SH-SY5Y (cell line): ENCODE measurements around the gene PTPRR.

ENCODE experiments used
- GATA2 ChIP-seq: IDR thresholded peaks from 2 replicates; pipeline ENCODE4 v1.6.1; 2011; ENCODE audit warnings: mild to moderate bottlenecking, low read depth, low read length
- GATA3 ChIP-seq: IDR thresholded peaks from 2 replicates; pipeline ENCODE4 v1.6.1; 2011; ENCODE audit warnings: low read depth, mild to moderate bottlenecking, low read length, moderate library complexity

The PTPRR gene

DNA sequence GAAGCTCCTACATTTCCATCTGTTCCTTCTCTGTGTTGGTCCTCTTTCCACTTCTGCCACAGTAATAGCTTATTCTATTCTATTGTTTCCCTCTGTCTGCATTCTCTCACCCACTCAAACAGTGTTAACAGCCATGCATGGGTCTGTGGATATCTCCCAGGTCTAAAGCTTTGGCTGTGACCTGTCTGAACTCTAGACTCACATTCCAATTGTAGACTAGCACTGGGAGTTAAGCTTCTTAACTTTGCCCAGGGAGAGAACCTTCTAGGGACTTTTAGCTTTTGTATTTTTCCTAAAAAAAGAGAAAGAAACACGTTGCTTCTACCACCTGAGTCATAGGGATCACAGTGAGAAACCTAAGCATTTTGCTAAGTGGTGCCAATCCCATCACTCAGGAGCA is 36.7 kb downstream of the PTPRR start:
- TF ChIP-seq GATA2 (no peak), GATA3 (no peak)

- TF ChIP-seq GATA2 (no peak), GATA3 (no peak)
These were observed 39.8 kb downstream of the PTPRR start for GRCh38 chr12:70880744-70881143.

DNA sequence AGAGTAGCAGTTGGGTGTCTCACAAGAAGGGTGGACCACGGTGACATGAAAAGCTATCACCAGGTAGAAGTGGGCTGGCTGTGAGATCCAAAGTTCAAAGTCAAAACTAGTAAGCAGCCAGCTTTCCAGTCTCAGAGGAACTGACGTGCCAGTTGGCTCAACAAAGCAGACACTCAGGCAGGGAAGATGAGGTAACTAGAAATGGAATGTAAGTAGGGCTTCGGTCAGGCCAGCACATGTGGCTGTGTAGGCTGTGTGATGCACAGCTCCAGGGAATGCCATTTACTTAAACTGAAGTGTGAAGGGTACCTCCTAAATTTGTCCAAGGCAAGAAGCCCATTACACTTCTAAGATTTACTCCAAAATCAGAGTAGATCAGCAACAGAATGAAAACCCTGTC is 43.6 kb downstream of the PTPRR start:
- no peak for TF ChIP-seq GATA3
- TF ChIP-seq GATA2, result no peak

GRCh38 chr12:70875628-70876027 is 44.9 kb downstream of the PTPRR start:
- TF ChIP-seq GATA2, result no peak
- no peak for TF ChIP-seq GATA3

- TF ChIP-seq GATA3, result no peak
- TF ChIP-seq GATA2, result no peak
These were observed 65.5 kb downstream of the PTPRR start for GRCh38 chr12:70854881-70855568.

DNA sequence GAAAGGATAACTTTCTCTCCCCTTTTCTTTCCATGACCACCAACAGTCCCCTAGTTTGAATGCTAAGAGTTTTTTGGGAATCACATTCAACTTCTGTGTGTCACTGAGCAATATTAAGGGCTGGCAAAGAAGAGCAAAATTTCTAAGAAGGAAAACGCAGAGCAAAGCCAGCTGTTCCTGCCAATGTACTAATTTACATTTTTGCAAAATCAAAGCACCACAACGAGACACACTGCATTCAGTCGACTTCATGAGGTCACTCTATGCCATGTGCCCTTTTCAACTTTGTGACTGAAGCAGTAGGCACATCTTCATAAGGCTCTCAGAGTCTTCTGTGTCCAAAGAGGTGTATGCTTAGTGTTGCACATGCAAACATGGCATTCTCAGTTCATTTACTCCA is 66.4 kb downstream of the PTPRR start:
- TF ChIP-seq GATA2 (no peak), GATA3 (no peak)

- TF ChIP-seq GATA2 (no peak), GATA3 (no peak)
These were observed 67.2 kb downstream of the PTPRR start for GRCh38 chr12:70853326-70853725.

- TF ChIP-seq GATA2, result no peak
- no peak for TF ChIP-seq GATA3
These were observed 68.0 kb downstream of the PTPRR start for GRCh38 chr12:70852416-70853150.

- TF ChIP-seq GATA3 (no peak), GATA2 (no peak)
These were observed 71.1 kb downstream of the PTPRR start for GRCh38 chr12:70849265-70849960.

GRCh38 chr12:70847871-70848270 is 72.7 kb downstream of the PTPRR start:
- TF ChIP-seq GATA3, result peak; percentile 62; the same call in 1 of the 2 replicates
- no peak for TF ChIP-seq GATA2

DNA sequence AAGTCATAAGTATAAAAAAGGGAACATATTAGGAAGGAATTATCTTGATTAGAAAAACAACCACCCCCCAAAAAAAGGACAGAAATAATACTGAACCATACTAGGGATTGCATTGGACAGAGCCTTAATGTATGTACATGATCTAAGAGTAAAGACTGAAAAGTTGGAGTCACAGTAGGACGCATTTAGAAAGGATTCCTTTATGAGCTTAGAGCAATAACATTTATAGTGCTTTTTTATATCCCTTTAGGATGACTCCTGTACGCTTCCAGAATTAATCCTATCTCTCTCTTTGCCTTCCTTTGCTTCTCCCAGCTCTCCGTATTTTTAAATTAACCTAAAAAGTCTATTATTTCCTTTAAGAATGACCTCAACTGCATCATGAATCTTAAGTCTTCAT is 75.3 kb downstream of the PTPRR start:
- TF ChIP-seq GATA3, result no peak
- no peak for TF ChIP-seq GATA2

GRCh38 chr12:70843363-70843762 is 77.2 kb downstream of the PTPRR start:
- TF ChIP-seq GATA3, result no peak
- no peak for TF ChIP-seq GATA2

GRCh38 chr12:70842942-70843341 is 77.6 kb downstream of the PTPRR start:
- TF ChIP-seq GATA2, result no peak
- no peak for TF ChIP-seq GATA3

GRCh38 chr12:70842136-70842535 is 78.4 kb downstream of the PTPRR start:
- TF ChIP-seq GATA3, result no peak
- TF ChIP-seq GATA2, result no peak

DNA sequence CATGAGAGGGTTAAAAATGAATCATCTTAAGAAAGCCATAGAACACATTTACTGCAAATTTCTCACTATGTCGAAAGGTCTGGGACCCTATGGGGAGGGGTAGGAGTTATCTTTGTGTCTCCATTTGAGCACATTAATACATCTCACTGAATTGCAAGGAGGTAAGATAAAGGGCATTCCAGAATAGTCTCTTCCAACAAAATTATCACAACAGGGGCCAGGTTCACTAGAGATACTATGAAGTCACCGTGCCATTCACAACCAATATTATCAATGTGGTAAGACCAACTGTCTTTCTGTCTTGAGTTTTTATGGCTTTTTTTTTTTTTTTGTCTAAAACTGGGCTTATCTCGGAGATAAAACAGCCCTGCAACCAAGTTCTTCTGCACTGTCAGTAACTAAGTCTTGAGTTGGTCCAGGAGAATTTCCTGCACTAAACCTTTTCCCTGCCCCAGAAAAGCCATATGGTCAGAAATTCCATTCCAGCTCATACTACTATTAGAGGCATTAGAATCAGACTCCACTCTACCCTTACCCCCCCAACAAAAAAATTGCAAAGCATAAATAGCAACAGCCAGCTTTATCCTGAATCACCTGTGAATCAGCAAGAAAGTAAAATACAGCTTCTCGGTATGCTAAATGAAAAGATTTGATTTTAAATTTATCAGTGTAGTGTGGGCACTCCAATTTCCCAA is 79.7 kb downstream of the PTPRR start:
- TF ChIP-seq GATA2, result no peak
- TF ChIP-seq GATA3, result no peak

DNA sequence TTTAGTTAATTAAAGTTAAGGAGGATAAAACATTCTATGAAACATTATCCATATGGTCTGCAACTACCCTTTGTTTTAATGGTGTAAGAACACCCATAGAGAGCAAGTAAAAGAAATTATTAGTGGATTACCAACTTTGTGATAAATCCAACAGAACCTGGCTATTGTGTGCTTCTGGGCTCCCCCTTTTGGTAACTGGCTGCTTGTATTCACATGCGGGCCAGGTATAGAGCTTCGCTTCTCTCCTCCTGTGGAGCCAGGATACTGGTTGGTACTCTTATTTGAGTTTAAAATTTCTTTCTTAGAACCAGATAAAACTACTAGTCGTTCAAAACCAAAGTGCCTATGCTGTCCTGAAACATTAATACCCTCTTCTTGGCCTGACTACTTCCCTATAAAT is 81.0 kb downstream of the PTPRR start:
- TF ChIP-seq GATA2 (no peak), GATA3 (no peak)
